GM12892 (cell line): ENCODE results near the gene CDH26.

Experiments
- POLR2A ChIP-seq: IDR thresholded peaks from 2 replicates; pipeline ENCODE4 v1.6.1; 2011; ENCODE audit warnings: low read depth, low read length, control low read depth
- TAF1 ChIP-seq: IDR thresholded peaks from 2 replicates; pipeline ENCODE4 v1.6.1; 2011; ENCODE audit warnings: low read depth, mild to moderate bottlenecking, control low read depth, low read length, borderline replicate concordance

DNA sequence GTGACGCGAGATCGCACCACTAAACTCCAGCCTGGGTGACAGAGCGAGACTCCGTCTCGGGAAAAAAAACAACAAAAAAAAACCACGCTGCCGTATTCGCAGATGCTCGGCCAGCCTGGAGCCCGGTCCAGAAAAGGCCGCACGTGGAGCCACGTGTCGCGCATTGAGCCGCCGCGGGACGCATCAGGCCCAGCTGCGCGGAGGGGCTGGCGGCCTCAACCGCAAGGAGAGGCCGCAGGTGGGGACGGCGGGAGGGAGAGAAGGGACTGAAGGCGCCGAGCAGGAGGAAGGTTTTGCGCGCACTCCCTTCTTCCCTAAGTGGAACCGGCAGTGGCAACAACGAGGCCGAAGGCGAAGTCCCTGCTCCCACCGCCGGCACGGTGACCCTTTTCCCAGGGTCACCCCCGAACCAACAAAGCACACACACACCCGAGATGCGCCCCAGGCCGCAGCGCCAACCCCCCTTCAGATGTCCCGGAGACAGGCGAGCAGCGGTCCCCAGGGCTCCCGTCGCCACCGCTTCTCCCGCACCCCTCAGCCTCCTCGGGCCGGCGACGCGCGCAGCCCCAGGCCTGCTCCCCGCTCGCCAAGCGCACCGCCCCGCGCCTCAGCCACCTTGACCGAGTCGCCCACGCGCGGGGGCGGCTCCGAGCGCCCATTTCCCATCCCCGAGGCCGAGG, 25.5 kb upstream of the CDH26 start:
- TF ChIP-seq POLR2A: no peak
- no peak for TF ChIP-seq TAF1
